Small intestine (tissue), 7 donors: Measurements from ENCODE around the gene NMRK1. TPM values are rescaled to one million over a fixed set of nuclear protein-coding genes. Genes with fewer than 3 reads are reported as not detected.
A peak's percentile ranks its signal among the peaks of the same experiment; 100 is the strongest.

Experiments
- DNase-seq, 2 donors: peaks; one replicate each; pipeline versions ENCODE4 v3.0.0 to v3.0.0-alpha.2; 2013
- FAIRE-seq: peaks from 2 replicates; lab custom pipeline; 2012; peaks lifted over from hg19 to GRCh38; lab: Jason Lieb, UNC
- H3K27ac ChIP-seq, 3 donors: one replicate each; pipeline ENCODE4 v1.5.1; 2013; ENCODE audit warnings: low read length in 2 of 3, mild to moderate bottlenecking in 2 of 3, control low read depth in 1 of 3, inconsistent platforms in 1 of 3, low read depth in 1 of 3, moderate library complexity in 1 of 3
- H3K27me3 ChIP-seq, 3 donors: one replicate each; pipeline ENCODE4 v1.6.1; 2013; ENCODE audit warnings: low read length in 3 of 3, inconsistent platforms in 1 of 3; ENCODE audit not compliant: control insufficient read depth in 3 of 3, insufficient read depth in 3 of 3
- H3K36me3 ChIP-seq, 3 donors: one replicate each; pipeline ENCODE4 v1.6.1; 2013; ENCODE audit warnings: low read length in 3 of 3, inconsistent platforms in 1 of 3, low read depth in 1 of 3, mild to moderate bottlenecking in 1 of 3, moderate library complexity in 1 of 3; ENCODE audit not compliant: control insufficient read depth in 3 of 3, insufficient read depth in 2 of 3
- H3K4me1 ChIP-seq, 3 donors: one replicate each; pipeline ENCODE4 v1.6.1; 2013; ENCODE audit warnings: low read length in 2 of 3, inconsistent platforms in 1 of 3, low read depth in 1 of 3, mild to moderate bottlenecking in 1 of 3, moderate library complexity in 1 of 3; ENCODE audit not compliant: control insufficient read depth in 3 of 3, insufficient read depth in 2 of 3
- H3K4me3 ChIP-seq, 3 donors: one replicate each; pipeline ENCODE4 v1.5.1; 2013; ENCODE audit warnings: low read length in 3 of 3, control low read depth in 1 of 3, inconsistent platforms in 1 of 3, low read depth in 1 of 3, mild to moderate bottlenecking in 1 of 3, moderate library complexity in 1 of 3
- H3K9me3 ChIP-seq, 2 donors: one replicate each; pipeline ENCODE4 v1.6.1; 2013; ENCODE audit warnings: low read depth in 1 of 2, low read length in 1 of 2; ENCODE audit not compliant: control insufficient read depth in 2 of 2, insufficient read depth in 1 of 2
- WGBS, 3 donors: extraction: QIAGEN DNeasy Blood & Tissue Kit; methylation state at CpG; one replicate each; pipeline ENCODE4 v1.1.7; 2013; 5-methylcytosine and 5-hydroxymethylcytosine counted together
- polyA plus RNA-seq, 4 donors: library from polyadenylated mRNA; stranded (reverse) in 3 of 4; unstranded in 1 of 4; fragments of 200-250 nt in 3 of 4; fragments of 120-200 nt in 1 of 4; gene quantifications; one replicate each; pipeline versions ENCODE4 v1.2.1 to v1.2.3, GENCODE V29; 2013
- donor health status: healthy with polysubstance abuse.
- donor health status: control.
- donor health status: control.
- donor health status: Bipolar disorder and iron deficiency.
- donor health status: healthy.

NMRK1 gene
- polyA plus RNA-seq, 4 donors = 19.9 to 95.7 (median 47.9) TPM

DNA sequence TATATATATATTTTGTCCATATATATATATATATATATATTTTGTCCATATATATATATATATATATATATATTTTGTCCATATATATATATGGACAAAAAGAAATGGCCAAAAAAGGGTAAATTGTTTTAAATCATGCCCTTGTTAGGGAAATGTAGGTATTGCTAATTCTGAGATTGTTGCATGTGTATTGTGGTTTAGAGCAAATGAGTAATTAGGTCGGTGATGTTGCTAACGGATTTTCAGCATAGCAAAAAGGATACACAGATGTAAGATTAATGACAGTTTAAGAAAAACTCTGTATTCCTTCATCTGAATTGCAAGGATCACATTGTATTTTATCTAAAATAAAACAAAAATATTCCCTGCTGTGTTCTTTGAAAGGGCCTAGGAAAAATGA, 40.6 kb upstream of the NMRK1 start:
- WGBS, 3 donors = 74 to 79% (median 77%) methylated on average over 2 of the region's 2 CpGs
- no peak overlapping the region for H3K27ac ChIP-seq
- DNase-seq = no peak
- no peak overlapping the region for H3K4me3 ChIP-seq
- FAIRE-seq = no peak
- H3K27me3 ChIP-seq = no peaks in the 10 kb centered on the region
- no peaks in the 10 kb centered on the region for H3K9me3 ChIP-seq
- peaks cover 6 to 9% (median 8%) of the 10 kb centered on the region in 3 donors for H3K36me3 ChIP-seq
- no peaks in the 10 kb centered on the region for H3K4me1 ChIP-seq

DNA sequence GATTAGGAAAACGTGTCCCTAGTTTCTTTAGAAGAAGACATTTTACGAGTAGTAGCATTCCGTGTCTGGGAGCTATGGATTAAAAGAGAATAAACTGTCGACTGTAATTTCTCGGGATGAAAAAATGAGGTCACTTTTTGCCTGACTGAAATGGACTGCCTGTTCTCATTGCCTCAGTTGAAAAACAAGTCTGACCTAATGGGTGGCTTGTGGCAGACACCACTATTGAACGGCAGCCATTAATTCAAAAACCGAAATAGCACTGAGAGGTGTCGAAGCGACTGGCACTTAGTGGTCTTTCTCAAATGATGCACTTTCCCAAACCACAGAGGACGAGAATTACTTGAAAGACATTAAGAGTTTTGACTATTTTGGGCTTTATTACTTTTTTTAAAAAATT, 35.7 kb upstream of the NMRK1 start:
- FAIRE-seq (no peak), DNase-seq (no peak)
- Histone ChIP-seq H3K9me3 (no peaks in the 10 kb centered on the region), H3K27ac (no peak overlapping the region), H3K4me1 (no peaks in the 10 kb centered on the region), H3K27me3 (no peaks in the 10 kb centered on the region), H3K36me3 (peaks cover 2 to 17% (median 10%) of the 10 kb centered on the region in 3 donors), H3K4me3 (no peak overlapping the region)
- 90 to 97% (median 91%) methylated on average over 10 of the region's 10 CpGs for WGBS, 3 donors

DNA sequence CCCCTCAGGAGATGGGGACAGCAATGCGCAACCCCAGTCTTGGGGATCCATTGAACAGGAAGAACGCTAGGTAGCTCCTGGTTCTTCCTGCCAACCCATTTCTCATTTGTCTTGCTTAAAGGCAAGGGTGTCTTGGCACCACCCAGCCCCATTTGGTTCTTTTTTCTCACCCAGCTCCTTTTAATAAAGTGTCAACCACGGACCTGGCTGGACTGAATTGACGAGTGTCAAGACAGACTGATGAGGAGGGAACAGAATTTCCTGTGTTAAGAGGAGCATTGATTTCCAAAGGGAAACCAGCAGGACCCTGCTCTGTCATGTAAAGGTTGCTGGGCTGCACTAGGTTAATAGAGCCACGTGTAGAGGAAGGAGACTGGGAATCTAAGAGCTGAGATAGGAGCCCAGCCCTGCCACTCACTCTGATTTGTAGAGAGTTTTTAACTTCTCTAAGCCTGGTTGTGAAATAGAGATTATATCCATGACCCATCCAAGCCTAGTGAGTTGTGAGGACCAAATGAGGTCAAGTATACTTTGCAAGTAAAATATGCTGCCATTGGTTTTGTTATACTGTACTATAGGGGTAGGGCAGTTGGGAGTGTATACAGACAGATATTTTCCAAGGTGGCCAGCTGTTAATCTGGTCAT, 34.1 kb upstream of the NMRK1 start:
- DNase-seq (no peak), FAIRE-seq (no peak)
- Histone ChIP-seq H3K27me3 (no peaks in the 10 kb centered on the region), H3K27ac (no peak overlapping the region), H3K36me3 (peaks cover 2 to 20% (median 13%) of the 10 kb centered on the region in 3 donors), H3K4me1 (no peaks in the 10 kb centered on the region), H3K9me3 (peaks cover 0 to 3% of the 10 kb centered on the region in 2 donors), H3K4me3 (no peak overlapping the region)
- WGBS, 3 donors = 83 to 90% (median 84%) methylated on average over 5 of the region's 5 CpGs

DNA sequence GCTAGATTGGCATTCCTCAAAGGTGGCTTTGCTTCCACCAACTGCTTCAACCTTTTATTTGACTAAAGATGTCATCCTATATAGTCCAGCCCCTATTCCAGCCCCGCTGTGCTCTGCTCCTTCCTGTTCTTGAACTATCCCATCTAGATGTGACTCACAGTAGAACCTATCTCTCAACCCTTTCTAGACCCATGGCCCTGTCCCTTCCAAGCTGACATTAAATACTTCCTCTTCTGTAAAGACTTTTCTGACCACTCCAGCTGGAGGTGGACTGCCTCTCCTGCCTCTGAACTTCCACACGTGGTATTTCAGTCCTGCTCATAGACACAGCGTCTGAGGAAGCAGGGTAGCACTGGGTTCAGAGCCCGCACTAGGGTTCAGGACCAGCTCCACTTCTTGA, 32.7 kb upstream of the NMRK1 start:
- Histone ChIP-seq H3K27ac (no peak overlapping the region), H3K36me3 (peaks cover 2 to 20% (median 13%) of the 10 kb centered on the region in 3 donors), H3K27me3 (no peaks in the 10 kb centered on the region), H3K4me1 (no peaks in the 10 kb centered on the region), H3K9me3 (peaks cover 0 to 3% of the 10 kb centered on the region in 2 donors), H3K4me3 (no peak overlapping the region)
- FAIRE-seq = no peak
- WGBS, 3 donors = 89 to 94% (median 92%) methylated on average over 4 of the region's 4 CpGs
- no peak for DNase-seq

DNA sequence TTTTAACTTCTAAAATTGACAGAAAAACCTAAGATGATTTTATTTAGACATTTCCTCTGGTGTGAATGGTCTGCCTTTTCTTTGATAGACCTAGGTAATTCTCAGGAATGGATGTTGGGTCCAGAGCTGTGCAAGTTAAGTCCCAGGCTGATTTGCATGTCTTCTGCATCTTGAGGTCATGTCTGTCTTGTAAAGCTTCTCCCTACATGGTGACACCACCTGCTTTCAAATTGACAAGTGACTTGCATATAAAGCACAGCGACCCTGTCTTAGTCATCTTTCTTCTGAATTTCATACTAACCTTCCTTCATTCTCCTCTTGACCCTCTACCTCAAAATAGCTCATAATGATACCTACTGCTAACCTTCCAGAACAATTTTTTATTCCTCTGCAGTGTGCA, 29.6 kb upstream of the NMRK1 start:
- peaks cover 2 to 20% (median 12%) of the 10 kb centered on the region in 3 donors for H3K36me3 ChIP-seq
- H3K4me3 ChIP-seq = no peak overlapping the region
- 68 to 93% (median 84%) methylated on average over 1 of the region's 1 CpG for WGBS, 3 donors
- FAIRE-seq = no peak
- H3K27me3 ChIP-seq = no peaks in the 10 kb centered on the region
- H3K27ac ChIP-seq = no peak overlapping the region
- no peaks in the 10 kb centered on the region for H3K4me1 ChIP-seq
- H3K9me3 ChIP-seq = peaks cover 0 to 3% of the 10 kb centered on the region in 2 donors
- no peak for DNase-seq

DNA sequence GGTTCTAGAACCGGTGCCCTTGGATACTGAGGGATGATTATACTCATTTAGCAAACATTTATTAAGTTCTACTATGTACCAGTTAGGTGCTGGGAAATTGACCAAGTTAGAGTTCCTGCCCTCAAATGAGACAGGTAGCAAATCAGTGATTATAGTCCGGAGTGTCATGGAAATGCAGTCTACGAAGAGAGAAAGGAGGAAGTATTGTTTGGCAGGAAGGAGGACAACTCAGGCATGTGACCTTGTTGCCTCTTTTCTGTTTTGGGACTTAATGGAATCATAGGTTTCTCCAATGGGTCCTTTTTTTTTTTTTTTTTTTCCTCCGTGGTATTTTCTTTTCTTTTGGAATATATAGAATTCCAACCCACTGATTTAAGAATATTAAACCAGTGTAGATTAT, 28.4 kb upstream of the NMRK1 start:
- DNase-seq (no peak), FAIRE-seq (no peak)
- Histone ChIP-seq H3K4me3 (no peak overlapping the region), H3K9me3 (peaks cover 0 to 3% of the 10 kb centered on the region in 2 donors), H3K4me1 (no peaks in the 10 kb centered on the region), H3K36me3 (peaks cover 2 to 15% (median 10%) of the 10 kb centered on the region in 3 donors), H3K27me3 (no peaks in the 10 kb centered on the region), H3K27ac (no peak overlapping the region)
- 75 to 93% (median 87%) methylated on average over 4 of the region's 4 CpGs for WGBS, 3 donors

DNA sequence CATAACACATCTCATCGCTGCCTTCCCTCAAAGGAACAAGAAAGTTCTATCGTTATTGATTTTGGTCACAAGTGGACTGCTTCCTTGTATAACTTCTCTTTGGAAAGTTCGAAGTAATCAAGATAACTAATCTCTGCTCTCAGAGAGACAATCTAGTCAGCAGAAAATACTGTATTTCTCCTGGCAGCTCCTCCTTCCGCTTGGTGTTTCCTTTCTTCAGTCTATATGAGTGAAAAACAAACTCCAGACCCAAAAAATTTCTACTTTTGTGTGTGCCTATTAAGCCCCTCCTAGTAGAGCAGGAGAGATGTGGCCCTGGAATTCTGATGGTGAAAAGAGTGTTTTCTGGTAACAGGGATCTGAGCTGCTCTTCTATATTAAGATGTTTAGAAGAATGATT, 24.8 kb upstream of the NMRK1 start:
- WGBS, 3 donors = 51 to 56% (median 54%) methylated on average over 4 of the region's 4 CpGs
- no peak overlapping the region for H3K27ac ChIP-seq
- FAIRE-seq (no peak), DNase-seq (peak in 1 of 2 donors; percentile 11)
- H3K9me3 ChIP-seq = no peaks in the 10 kb centered on the region
- no peaks in the 10 kb centered on the region for H3K27me3 ChIP-seq
- no peak overlapping the region for H3K4me3 ChIP-seq
- peaks cover 0 to 5% (median 2%) of the 10 kb centered on the region in 3 donors for H3K4me1 ChIP-seq
- peaks cover 0 to 2% (median 0%) of the 10 kb centered on the region in 3 donors for H3K36me3 ChIP-seq

DNA sequence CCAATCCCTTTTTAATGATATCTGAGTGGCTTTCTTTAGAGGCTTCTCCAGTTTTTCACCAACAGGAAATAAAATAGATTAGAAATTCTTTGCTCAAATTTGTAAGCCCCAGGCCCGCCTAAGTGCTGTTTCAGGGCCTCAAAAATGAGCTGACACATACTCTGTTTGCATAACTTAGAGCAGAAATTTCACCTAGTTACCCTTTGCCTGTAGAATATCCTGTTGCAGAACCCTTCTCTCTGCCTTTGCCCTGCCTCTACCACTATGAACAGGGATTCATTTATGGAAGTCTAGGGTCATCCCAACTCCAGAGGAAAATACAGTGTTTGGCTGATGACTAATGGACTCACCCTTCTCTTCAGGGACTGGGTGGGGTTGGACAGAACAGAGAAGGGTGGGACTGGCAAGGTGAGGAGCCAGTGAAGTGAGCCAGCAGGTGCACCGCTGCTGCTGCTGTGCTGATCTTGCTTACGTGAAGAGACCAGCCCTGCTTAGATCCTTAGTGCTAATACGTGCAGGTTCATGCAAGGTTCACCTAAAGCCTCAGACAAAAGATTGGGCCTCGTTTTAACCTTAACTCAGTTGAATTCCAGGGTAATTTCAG, 23.2 kb upstream of the NMRK1 start:
- Histone ChIP-seq H3K27ac (peak overlapping the region in 2 of 3 donors; percentile 8 to 39), H3K4me1 (peaks cover 0 to 5% (median 2%) of the 10 kb centered on the region in 3 donors), H3K36me3 (no peaks in the 10 kb centered on the region), H3K4me3 (no peak overlapping the region), H3K9me3 (no peaks in the 10 kb centered on the region), H3K27me3 (no peaks in the 10 kb centered on the region)
- FAIRE-seq = no peak
- DNase-seq = peak; percentile 40 to 91
- 23 to 53% (median 34%) methylated on average over 5 of the region's 5 CpGs for WGBS, 3 donors
